CD4-positive, alpha-beta memory T cell (primary cell): ENCODE results near the gene THAP7. TPM values are rescaled to one million over a fixed set of nuclear protein-coding genes. Genes with fewer than 3 reads are reported as not detected.

Experiments used
- CTCF ChIA-PET: fragments of 350-600 bp; sonication (Branson Sonifier 250); formaldehyde crosslinking; loops from one replicate; lab custom pipeline; 2021; ENCODE audit warnings: inconsistent platforms; ENCODE audit not compliant: partially characterized antibody; lab: Charles Lee
- POLR2A ChIA-PET: fragments of 350-600 bp; sonication (Branson Sonifier 250); formaldehyde crosslinking; loops from one replicate; lab custom pipeline; 2021; ENCODE audit not compliant: partially characterized antibody; lab: Charles Lee
- DNase-seq, 5 donors: peaks; one replicate each; pipeline versions ENCODE4 v3.0.0 to v3.0.0-alpha.2; 2020 to 2022; ENCODE audit warnings: mixed read lengths in 1 of 5
- H3K27ac ChIP-seq: one replicate; pipeline ENCODE4 v1.7.0; 2013; ENCODE audit warnings: low read depth, low read length
- H3K27me3 ChIP-seq: 2 replicates; pipeline ENCODE4 v1.7.0; 2013; ENCODE audit warnings: mild to moderate bottlenecking, low read length, moderate library complexity; ENCODE audit not compliant: insufficient read depth
- H3K36me3 ChIP-seq: 2 replicates; pipeline ENCODE4 v1.7.0; 2013; ENCODE audit warnings: mild to moderate bottlenecking, low read length, moderate library complexity; ENCODE audit not compliant: insufficient read depth
- H3K4me1 ChIP-seq: 2 replicates; pipeline ENCODE4 v1.7.0; 2013; ENCODE audit warnings: mild to moderate bottlenecking, low read length, moderate library complexity; ENCODE audit not compliant: insufficient read depth
- H3K4me3 ChIP-seq, 2 donors: one replicate each; pipeline ENCODE4 v1.7.0; 2013; ENCODE audit warnings: low read length in 2 of 2, mild to moderate bottlenecking in 1 of 2
- H3K9me3 ChIP-seq, 2 donors: one replicate each; pipeline ENCODE4 v1.7.0; 2013; ENCODE audit warnings: low read length in 2 of 2, control low read depth in 1 of 2; ENCODE audit not compliant: control insufficient read depth in 1 of 2
- H3K27ac Mint-ChIP-seq, 7 donors: one replicate each; pipeline ENCODE4 v1.8.0; 2020 to 2021; ENCODE audit warnings: mixed read lengths in 7 of 7, mild to moderate bottlenecking in 6 of 7, inconsistent platforms in 3 of 7, moderate library complexity in 3 of 7
- H3K27me3 Mint-ChIP-seq, 2 donors: one replicate each; pipeline ENCODE4 v1.8.0; 2020 to 2021; ENCODE audit warnings: mixed read lengths in 2 of 2
- H3K36me3 Mint-ChIP-seq, 2 donors: one replicate each; pipeline ENCODE4 v1.8.0; 2020 to 2021; ENCODE audit warnings: mixed read lengths in 2 of 2, inconsistent platforms in 1 of 2, mild to moderate bottlenecking in 1 of 2
- H3K4me1 Mint-ChIP-seq, 4 donors: one replicate each; pipeline ENCODE4 v1.8.0; 2020 to 2021; ENCODE audit warnings: mixed read lengths in 4 of 4, mild to moderate bottlenecking in 1 of 4
- H3K4me3 Mint-ChIP-seq, 8 donors: one replicate each; pipeline ENCODE4 v1.8.0; 2020 to 2021; ENCODE audit warnings: mixed read lengths in 8 of 8, mild to moderate bottlenecking in 7 of 8, moderate library complexity in 6 of 8, inconsistent platforms in 3 of 8
- H3K9me3 Mint-ChIP-seq, 8 donors: one replicate each; pipeline ENCODE4 v1.8.0; 2020 to 2021; ENCODE audit warnings: mixed read lengths in 8 of 8, mild to moderate bottlenecking in 5 of 8, inconsistent platforms in 3 of 8, moderate library complexity in 1 of 8
- intact Hi-C: fragments of 100-400 bp; cut with micrococcal nuclease; formaldehyde crosslinking; loops from one replicate; pipeline ENCODE4 v1.15.1; 2023
- polyA plus RNA-seq, 2 donors: library from polyadenylated mRNA; unstranded; fragments of 300-500 nt; fragmentation: Illumina TruSeq; gene quantifications; one replicate each; pipeline ENCODE4 v1.2.3, GENCODE V29; 2021
- total RNA-seq, 2 experiments: library from RNA; stranded (reverse); gene quantifications; one replicate each; pipeline ENCODE4 v1.2.3, GENCODE V29; 2021

THAP7 gene
- total and polyA plus RNA-seq, 4 experiments from 2014 or later: 45.9 to 65.0 (median 53.6) TPM

DNA sequence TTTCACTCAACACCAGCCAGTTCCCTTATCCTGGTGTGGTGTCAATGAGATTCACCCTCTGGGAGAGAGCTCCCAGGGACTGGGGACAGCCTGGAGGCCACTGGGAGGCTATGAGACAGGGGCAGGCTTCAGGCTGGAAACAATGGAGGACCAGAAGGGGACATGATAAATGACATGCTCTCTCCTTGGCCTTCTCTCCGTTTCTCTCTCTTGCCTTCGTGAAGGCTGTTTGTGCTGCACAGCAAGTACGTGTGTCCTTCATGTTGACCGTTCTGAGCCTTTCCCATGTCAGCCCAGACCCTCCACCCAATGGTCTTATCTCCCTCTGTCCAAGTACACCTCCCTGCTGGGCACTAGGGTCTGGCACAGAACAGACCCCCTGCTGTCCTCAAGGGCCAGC is 21.4 kb downstream of the THAP7 start:
- POLR2A ChIA-PET: interaction anchor here (0.8 to 2.8 kb wide), 3 partner anchors 9 to 60 kb away, joined by 3 to 45 read pairs (median 4); partner anchors contain the start of gene THAP7

DNA sequence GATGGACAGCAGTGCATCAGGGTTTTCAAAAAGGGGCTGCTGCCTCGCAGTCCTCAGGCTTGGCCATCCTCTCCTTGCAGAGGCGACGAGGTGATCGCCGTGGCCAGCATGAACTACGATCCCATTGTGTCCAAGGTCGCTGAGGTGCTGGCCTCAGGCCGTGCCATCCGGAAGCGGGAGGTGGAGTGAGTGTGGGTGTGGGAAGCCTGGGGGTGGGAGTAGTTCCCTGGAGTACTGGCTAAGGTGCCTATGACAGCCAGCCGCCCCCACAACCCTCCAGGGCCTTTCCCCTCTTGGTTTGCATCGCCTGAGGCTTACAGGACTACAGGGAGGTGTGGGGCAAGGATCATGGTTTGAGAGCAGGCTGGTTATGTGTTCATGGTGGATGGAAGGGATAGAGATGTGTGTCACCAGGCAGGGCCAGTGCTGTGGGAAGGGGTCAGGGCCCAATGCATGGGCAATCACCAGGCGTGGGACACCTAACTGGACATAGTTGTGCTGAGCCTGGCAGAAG is 21.9 kb downstream of the THAP7 start:
- DNase-seq: no peak
- H3K27me3 Mint-ChIP-seq: no peaks in the 10 kb centered on the region
- peaks cover 19 to 47% (median 29%) of the 10 kb centered on the region in 4 donors for H3K4me1 Mint-ChIP-seq
- POLR2A ChIA-PET: interaction anchor here (0.8 kb wide), 1 partner anchor 10 kb away, joined by 3 read pairs; no protein-coding TSS in a partner anchor
- H3K4me3 Mint-ChIP-seq: peak overlapping the region in 7 of 8 donors; percentile 32 to 87 (median 55)
- CTCF ChIA-PET: no interaction called here
- Histone ChIP-seq H3K9me3 (peaks cover 0 to 6% of the 10 kb centered on the region in 2 donors), H3K4me3 (no peak overlapping the region), H3K4me1 (peaks cover 19% of the 10 kb centered on the region), H3K36me3 (no peaks in the 10 kb centered on the region), H3K27me3 (no peaks in the 10 kb centered on the region), H3K27ac (no peak overlapping the region)
- peaks cover 0 to 16% of the 10 kb centered on the region in 2 donors for H3K36me3 Mint-ChIP-seq
- H3K9me3 Mint-ChIP-seq: peaks cover 0 to 7% (median 0%) of the 10 kb centered on the region in 8 donors
- intact Hi-C loops: no loop called here
- peak overlapping the region in 6 of 7 donors; percentile 1 to 95 (median 70) for H3K27ac Mint-ChIP-seq

More for the DNA sequence above, 21.4 kb downstream of the THAP7 start:
- no peak for DNase-seq
- H3K4me1 Mint-ChIP-seq: peaks cover 19 to 47% (median 29%) of the 10 kb centered on the region in 4 donors
- H3K4me3 Mint-ChIP-seq: peak overlapping the region in 5 of 8 donors; percentile 39 to 87 (median 62)
- H3K9me3 Mint-ChIP-seq: peaks cover 0 to 7% (median 0%) of the 10 kb centered on the region in 8 donors
- CTCF ChIA-PET: no interaction called here
- peaks cover 0 to 16% of the 10 kb centered on the region in 2 donors for H3K36me3 Mint-ChIP-seq
- intact Hi-C loops: no loop called here
- Histone ChIP-seq H3K4me1 (peaks cover 19% of the 10 kb centered on the region), H3K27ac (peak overlapping the region; percentile 77), H3K36me3 (peaks cover 3% of the 10 kb centered on the region), H3K4me3 (no peak overlapping the region), H3K27me3 (no peaks in the 10 kb centered on the region), H3K9me3 (peaks cover 0 to 6% of the 10 kb centered on the region in 2 donors)
- H3K27ac Mint-ChIP-seq: peak overlapping the region in 4 of 7 donors; percentile 59 to 95 (median 79)
- no peaks in the 10 kb centered on the region for H3K27me3 Mint-ChIP-seq

DNA sequence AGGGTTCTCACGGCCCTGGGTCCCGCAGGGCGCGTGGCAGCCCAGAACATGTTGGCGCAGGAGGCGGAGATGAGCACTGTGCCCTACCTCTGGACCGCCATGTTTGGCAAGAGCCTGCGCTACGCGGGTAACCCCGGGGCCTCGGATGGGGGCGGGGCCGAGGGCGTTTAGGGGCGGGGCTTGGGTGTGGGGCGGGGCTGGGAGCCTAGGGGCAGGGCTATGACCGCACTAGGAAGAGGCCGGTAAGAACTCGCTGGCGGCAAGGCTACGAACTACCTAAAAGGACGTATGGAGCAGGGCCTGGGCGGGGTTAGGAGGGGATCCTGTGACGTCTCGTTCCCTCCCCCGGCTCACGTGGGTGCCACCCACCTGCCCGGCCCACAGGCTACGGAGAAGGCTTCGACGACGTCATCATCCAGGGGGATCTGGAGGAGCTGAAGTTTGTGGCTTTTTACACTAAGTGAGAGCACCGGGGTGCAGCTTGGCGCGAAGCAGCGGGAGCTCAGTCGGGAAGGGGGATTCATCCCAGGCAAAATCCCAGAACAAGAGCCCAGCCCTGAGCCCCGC is 22.6 kb downstream of the THAP7 start:
- intact Hi-C loops: no loop called here
- peaks cover 0 to 7% (median 0%) of the 10 kb centered on the region in 8 donors for H3K9me3 Mint-ChIP-seq
- ChIA-PET POLR2A (interaction anchor here (0.8 kb wide), 1 partner anchor 11 kb away, joined by 3 read pairs; no protein-coding TSS in a partner anchor), CTCF (no interaction called here)
- Histone ChIP-seq H3K9me3 (peaks cover 0 to 6% of the 10 kb centered on the region in 2 donors), H3K27me3 (no peaks in the 10 kb centered on the region), H3K36me3 (no peaks in the 10 kb centered on the region), H3K4me1 (peaks cover 19% of the 10 kb centered on the region), H3K27ac (no peak overlapping the region), H3K4me3 (no peak overlapping the region)
- peaks cover 19 to 47% (median 29%) of the 10 kb centered on the region in 4 donors for H3K4me1 Mint-ChIP-seq
- peak overlapping the region in 7 of 8 donors; percentile 47 to 87 (median 67) for H3K4me3 Mint-ChIP-seq
- H3K27ac Mint-ChIP-seq: peak overlapping the region; percentile 67 to 93 (median 86)
- H3K36me3 Mint-ChIP-seq: peaks cover 0 to 16% of the 10 kb centered on the region in 2 donors
- H3K27me3 Mint-ChIP-seq: no peaks in the 10 kb centered on the region
- DNase-seq: peak; percentile 48 to 84 (median 64)

DNA sequence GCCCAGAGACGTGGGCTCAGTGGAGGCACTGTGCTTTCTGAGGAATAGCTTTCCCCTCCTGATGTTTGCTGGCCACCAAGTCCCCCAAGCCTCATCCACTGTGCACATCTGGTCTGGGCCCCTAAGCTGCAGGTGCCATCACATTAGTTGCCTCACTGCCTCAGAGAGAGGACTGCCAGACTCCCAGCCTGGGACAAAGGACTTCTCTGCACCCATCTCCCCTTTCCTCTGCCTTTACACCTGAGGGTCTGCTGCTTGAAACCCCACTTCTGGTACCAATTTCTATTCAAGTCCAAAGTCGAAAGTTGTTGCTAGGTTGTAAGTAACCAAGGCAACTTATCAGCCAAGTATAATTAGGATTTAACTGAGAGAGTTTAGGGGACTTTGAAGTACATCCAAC is 23.5 kb downstream of the THAP7 start:
- Mint-ChIP-seq H3K27me3 (no peaks in the 10 kb centered on the region), H3K27ac (peak overlapping the region in 1 of 7 donors; percentile 90), H3K36me3 (peaks cover 0 to 12% of the 10 kb centered on the region in 2 donors), H3K4me3 (no peak overlapping the region), H3K9me3 (peaks cover 0 to 7% (median 0%) of the 10 kb centered on the region in 8 donors), H3K4me1 (peaks cover 13 to 39% (median 23%) of the 10 kb centered on the region in 4 donors)
- Histone ChIP-seq H3K4me3 (no peak overlapping the region), H3K4me1 (peaks cover 19% of the 10 kb centered on the region), H3K36me3 (no peaks in the 10 kb centered on the region), H3K9me3 (peaks cover 0 to 6% of the 10 kb centered on the region in 2 donors), H3K27me3 (no peaks in the 10 kb centered on the region), H3K27ac (no peak overlapping the region)
- CTCF ChIA-PET: no interaction called here
- POLR2A ChIA-PET: no interaction called here
- DNase-seq: no peak
- intact Hi-C loops: no loop called here

DNA sequence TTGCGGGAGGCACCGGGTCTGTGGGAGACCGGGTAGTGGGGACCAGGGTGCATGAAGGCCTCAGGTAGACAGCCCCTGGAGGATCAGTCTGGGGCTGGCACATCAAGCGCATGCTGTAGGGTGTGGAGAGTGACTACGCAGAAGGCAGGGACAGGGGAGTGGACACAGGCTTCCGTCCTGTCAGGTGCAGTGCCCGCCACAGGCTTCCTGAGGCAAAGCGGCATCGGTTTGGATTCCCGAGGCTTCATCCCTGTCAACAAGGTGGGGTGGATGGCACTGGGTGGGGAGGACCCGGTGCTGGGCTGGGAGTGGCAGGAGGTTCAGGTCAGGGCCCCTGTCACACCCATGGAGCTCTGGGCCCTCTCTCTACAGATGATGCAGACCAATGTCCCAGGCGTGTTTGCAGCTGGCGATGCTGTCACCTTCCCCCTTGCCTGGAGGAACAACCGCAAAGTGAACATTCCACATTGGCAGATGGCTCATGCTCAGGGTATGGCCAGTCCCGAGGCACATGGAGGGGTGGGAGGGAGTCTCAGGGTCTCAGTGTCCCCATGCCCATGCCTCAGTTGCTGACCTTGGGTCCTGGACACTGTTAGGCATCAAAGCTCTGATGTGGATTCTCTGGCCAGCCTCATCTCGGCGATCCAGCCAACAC is 24.3 kb downstream of the THAP7 start:
- DNase-seq: no peak
- Histone ChIP-seq H3K27me3 (no peaks in the 10 kb centered on the region), H3K4me1 (peaks cover 14% of the 10 kb centered on the region), H3K9me3 (peaks cover 0 to 6% of the 10 kb centered on the region in 2 donors), H3K27ac (no peak overlapping the region), H3K36me3 (no peaks in the 10 kb centered on the region), H3K4me3 (no peak overlapping the region)
- H3K4me1 Mint-ChIP-seq: peaks cover 10 to 34% (median 18%) of the 10 kb centered on the region in 4 donors
- H3K27ac Mint-ChIP-seq: peak overlapping the region in 1 of 7 donors; percentile 55
- H3K9me3 Mint-ChIP-seq: peaks cover 0 to 7% (median 0%) of the 10 kb centered on the region in 8 donors
- H3K4me3 Mint-ChIP-seq: no peak overlapping the region
- intact Hi-C loops: no loop called here
- ChIA-PET CTCF (no interaction called here), POLR2A (no interaction called here)
- H3K27me3 Mint-ChIP-seq: no peaks in the 10 kb centered on the region
- peaks cover 0 to 9% of the 10 kb centered on the region in 2 donors for H3K36me3 Mint-ChIP-seq

DNA sequence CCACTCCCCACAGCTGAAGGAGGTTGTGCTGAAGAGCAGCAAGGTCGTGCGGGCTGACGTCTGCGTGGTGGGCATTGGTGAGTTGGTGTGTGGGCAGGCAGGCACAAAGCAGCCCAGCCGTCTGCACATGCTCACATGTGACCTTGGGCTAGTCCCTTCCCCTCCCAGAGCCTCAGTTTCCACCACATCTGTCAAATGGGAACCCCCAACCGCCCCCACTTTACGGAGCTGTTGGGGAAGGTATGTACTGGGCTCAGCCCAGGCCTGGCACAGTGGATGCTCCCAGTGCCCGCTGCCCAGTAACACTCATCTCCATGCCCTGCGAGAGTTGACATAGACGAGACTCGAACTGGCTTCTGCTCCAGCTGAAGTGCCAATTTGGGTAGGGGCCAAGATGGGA is 24.9 kb downstream of the THAP7 start:
- CTCF ChIA-PET: no interaction called here
- POLR2A ChIA-PET: interaction anchor here (1.4 kb wide), 1 partner anchor 25 kb away, joined by 3 read pairs; the partner anchor contains the start of gene THAP7
- Mint-ChIP-seq H3K36me3 (peaks cover 0 to 7% of the 10 kb centered on the region in 2 donors), H3K4me1 (peaks cover 8 to 29% (median 15%) of the 10 kb centered on the region in 4 donors), H3K9me3 (peaks cover 0 to 7% (median 0%) of the 10 kb centered on the region in 8 donors), H3K27me3 (no peaks in the 10 kb centered on the region), H3K4me3 (no peak overlapping the region), H3K27ac (no peak overlapping the region)
- no peak for DNase-seq
- no peaks in the 10 kb centered on the region for H3K27me3 ChIP-seq
- H3K4me3 ChIP-seq: no peak overlapping the region
- intact Hi-C loops: no loop called here
- peaks cover 0 to 6% of the 10 kb centered on the region in 2 donors for H3K9me3 ChIP-seq
- no peak overlapping the region for H3K27ac ChIP-seq
- peaks cover 11% of the 10 kb centered on the region for H3K4me1 ChIP-seq
- H3K36me3 ChIP-seq: no peaks in the 10 kb centered on the region
